ENCODE results near the gene FEN1.
A peak's percentile ranks its signal among the peaks of the same experiment; 100 is the strongest.

GRCh38 chr11:61828629-61829407 lies 36.1 kb downstream of the FEN1 start:
- no peak for TF ChIP-seq POLR2A (IDR thresholded peaks at IDR 0.05)
- peak in 2 of 7 experiments; percentile 2 to 34 for TF ChIP-seq CTCF (IDR thresholded peaks at IDR 0.05)

Data from stomach (tissue), 4 donors.